ENCODE measurements around the gene PDSS1. TPM values are rescaled to one million over a fixed set of nuclear protein-coding genes. Genes with fewer than 3 reads are reported as not detected.

PDSS1 gene
- total RNA-seq, 2 experiments from 2014 or later, result 3.8 to 4.5 TPM

DNA sequence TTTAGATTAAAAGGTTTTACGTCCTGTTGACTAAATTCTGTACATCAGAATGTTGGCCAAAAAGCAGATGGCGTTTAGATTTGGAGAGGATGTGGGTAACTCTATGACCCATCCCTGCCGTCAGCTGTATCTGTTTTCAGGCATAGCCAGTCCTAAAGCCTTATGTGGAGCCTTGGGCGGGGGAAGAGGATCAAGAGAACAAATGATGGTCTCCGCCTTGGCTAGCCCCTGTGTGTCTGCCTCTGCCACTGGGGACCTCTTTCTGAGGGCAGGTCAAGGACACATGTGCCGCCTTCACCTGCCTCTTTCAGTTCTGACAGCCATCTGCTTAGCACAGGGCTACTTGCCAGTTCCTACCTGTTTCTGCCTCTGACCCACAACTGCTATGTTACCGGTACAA is 24.1 kb downstream of the PDSS1 start:
- H3K9me3 ChIP-seq (ENCODE audit: control insufficient read depth in 1 of 2, insufficient read depth in 1 of 2, low read length in 2 of 2), result no peaks in the 10 kb centered on the region
- ATAC-seq (ENCODE audit: poor library complexity), result peak; percentile 84
- no peak overlapping the region for H3K4me3 ChIP-seq (ENCODE audit: low read length)
- H3K4me1 ChIP-seq (ENCODE audit: insufficient read depth, low read length), result peaks cover 11% of the 10 kb centered on the region
- Mint-ChIP-seq H3K27me3 (no peaks in the 10 kb centered on the region), H3K9me3 (no peaks in the 10 kb centered on the region), H3K4me1 (ENCODE audit: low read depth) (peaks cover 9% of the 10 kb centered on the region), H3K4me3 (no peak overlapping the region), H3K36me3 (ENCODE audit: low read depth) (peaks cover 55% of the 10 kb centered on the region), H3K27ac (peak overlapping the region; percentile 87)
- CTCF ChIA-PET, result no interaction called here
- peak in 10 of 14 experiments; percentile 9 to 87 (median 24) for DNase-seq
- POLR2A ChIA-PET, result no interaction called here
- intact Hi-C loops (cut with DNase I, micrococcal nuclease), result loop anchor here (10.0 kb wide), 2 partner anchors 117 to 643 kb away; no protein-coding TSS in a partner anchor
- H3K36me3 ChIP-seq (ENCODE audit: insufficient read depth, low read length), result peaks cover 13% of the 10 kb centered on the region
- H3K27ac ChIP-seq (ENCODE audit: low read depth in 1 of 2, low read length in 2 of 2), result peak overlapping the region in 1 of 2 donors; percentile 42
- H3K27me3 ChIP-seq (ENCODE audit: control insufficient read depth in 1 of 2, insufficient read depth in 2 of 2, low read length in 2 of 2), result no peaks in the 10 kb centered on the region
- TF ChIP-seq, protein P1, sequence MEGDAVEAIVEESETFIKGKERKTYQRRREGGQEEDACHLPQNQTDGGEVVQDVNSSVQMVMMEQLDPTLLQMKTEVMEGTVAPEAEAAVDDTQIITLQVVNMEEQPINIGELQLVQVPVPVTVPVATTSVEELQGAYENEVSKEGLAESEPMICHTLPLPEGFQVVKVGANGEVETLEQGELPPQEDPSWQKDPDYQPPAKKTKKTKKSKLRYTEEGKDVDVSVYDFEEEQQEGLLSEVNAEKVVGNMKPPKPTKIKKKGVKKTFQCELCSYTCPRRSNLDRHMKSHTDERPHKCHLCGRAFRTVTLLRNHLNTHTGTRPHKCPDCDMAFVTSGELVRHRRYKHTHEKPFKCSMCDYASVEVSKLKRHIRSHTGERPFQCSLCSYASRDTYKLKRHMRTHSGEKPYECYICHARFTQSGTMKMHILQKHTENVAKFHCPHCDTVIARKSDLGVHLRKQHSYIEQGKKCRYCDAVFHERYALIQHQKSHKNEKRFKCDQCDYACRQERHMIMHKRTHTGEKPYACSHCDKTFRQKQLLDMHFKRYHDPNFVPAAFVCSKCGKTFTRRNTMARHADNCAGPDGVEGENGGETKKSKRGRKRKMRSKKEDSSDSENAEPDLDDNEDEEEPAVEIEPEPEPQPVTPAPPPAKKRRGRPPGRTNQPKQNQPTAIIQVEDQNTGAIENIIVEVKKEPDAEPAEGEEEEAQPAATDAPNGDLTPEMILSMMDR (IDR thresholded peaks at IDR 0.05), result no peak

GRCh38 chr10:26723016-26723415 is 25.5 kb downstream of the PDSS1 start:
- intact Hi-C loops (cut with DNase I, micrococcal nuclease), result loop anchor here (10.0 kb wide), 2 partner anchors 118 to 642 kb away; no protein-coding TSS in a partner anchor
- peaks cover 64% of the 10 kb centered on the region for H3K36me3 Mint-ChIP-seq (ENCODE audit: low read depth)
- H3K4me3 Mint-ChIP-seq, result no peak overlapping the region
- no peaks in the 10 kb centered on the region for H3K9me3 ChIP-seq (ENCODE audit: control insufficient read depth in 1 of 2, insufficient read depth in 1 of 2, low read length in 2 of 2)
- TF ChIP-seq, protein P1 (IDR thresholded peaks at IDR 0.05), result no peak
- no peaks in the 10 kb centered on the region for H3K27me3 Mint-ChIP-seq
- no peaks in the 10 kb centered on the region for H3K27me3 ChIP-seq (ENCODE audit: control insufficient read depth in 1 of 2, insufficient read depth in 2 of 2, low read length in 2 of 2)
- no peaks in the 10 kb centered on the region for H3K9me3 Mint-ChIP-seq
- no peak overlapping the region for H3K27ac ChIP-seq (ENCODE audit: low read depth in 1 of 2, low read length in 2 of 2)
- no peak overlapping the region for H3K4me3 ChIP-seq (ENCODE audit: low read length)
- peaks cover 11% of the 10 kb centered on the region for H3K4me1 ChIP-seq (ENCODE audit: insufficient read depth, low read length)
- ATAC-seq (ENCODE audit: poor library complexity) (no peak), DNase-seq (no peak)
- no peak overlapping the region for H3K27ac Mint-ChIP-seq
- peaks cover 9% of the 10 kb centered on the region for H3K4me1 Mint-ChIP-seq (ENCODE audit: low read depth)
- ChIA-PET POLR2A (no interaction called here), CTCF (interaction anchor here (0.5 kb wide), 1 partner anchor 650 kb away, joined by 3 read pairs; no protein-coding TSS in a partner anchor)
- H3K36me3 ChIP-seq (ENCODE audit: insufficient read depth, low read length), result peaks cover 13% of the 10 kb centered on the region

DNA sequence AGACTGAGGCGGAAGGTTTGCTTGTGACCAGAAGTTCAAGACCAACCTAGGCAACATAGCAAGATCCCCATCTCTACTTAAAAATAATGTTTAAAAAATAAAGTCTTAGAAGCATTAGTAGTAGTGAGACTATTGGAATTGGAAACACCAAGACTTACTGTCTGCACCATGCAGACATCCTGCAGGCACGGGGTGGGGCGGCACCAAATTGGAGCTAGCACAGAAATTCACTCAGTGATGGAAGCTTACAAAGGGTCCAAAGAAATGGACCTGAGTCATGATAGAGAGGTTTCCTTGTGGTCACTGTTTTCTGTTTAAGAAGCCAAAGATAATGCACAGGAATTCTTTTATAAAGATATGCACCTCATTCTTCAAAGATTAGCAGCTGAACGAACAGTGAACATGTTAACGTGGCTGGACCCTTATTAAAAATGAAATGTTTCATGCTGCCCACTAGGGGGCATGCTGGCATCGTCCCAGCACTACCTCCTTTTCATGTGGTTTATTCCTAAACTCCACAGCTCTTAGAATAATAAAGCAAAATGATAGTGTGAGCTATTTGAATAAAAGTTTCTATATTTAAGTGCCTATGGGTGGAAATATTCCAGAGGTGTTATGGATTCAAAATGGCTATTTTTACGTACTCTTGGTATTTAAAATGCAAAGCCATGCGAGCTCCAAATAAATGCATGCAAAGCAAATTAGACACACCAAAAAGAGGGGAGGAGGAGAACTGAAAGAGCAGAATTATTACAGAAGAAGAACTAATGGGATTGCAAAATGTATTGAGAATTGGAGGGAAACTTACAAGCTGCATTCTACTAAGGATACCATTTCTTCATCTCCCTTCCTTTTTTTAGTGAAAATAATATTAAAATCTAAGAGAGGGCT is 28.6 kb downstream of the PDSS1 start:
- DNase-seq (peak; percentile 16 to 79 (median 38)), ATAC-seq (ENCODE audit: poor library complexity) (peak; percentile 59)
- Mint-ChIP-seq H3K4me3 (no peak overlapping the region), H3K4me1 (ENCODE audit: low read depth) (peaks cover 9% of the 10 kb centered on the region), H3K27ac (no peak overlapping the region), H3K27me3 (no peaks in the 10 kb centered on the region), H3K9me3 (no peaks in the 10 kb centered on the region), H3K36me3 (ENCODE audit: low read depth) (peaks cover 55% of the 10 kb centered on the region)
- Histone ChIP-seq H3K9me3 (ENCODE audit: control insufficient read depth in 1 of 2, insufficient read depth in 1 of 2, low read length in 2 of 2) (no peaks in the 10 kb centered on the region), H3K4me3 (ENCODE audit: low read length) (no peak overlapping the region), H3K27me3 (ENCODE audit: control insufficient read depth in 1 of 2, insufficient read depth in 2 of 2, low read length in 2 of 2) (no peaks in the 10 kb centered on the region), H3K4me1 (ENCODE audit: insufficient read depth, low read length) (peaks cover 7% of the 10 kb centered on the region), H3K36me3 (ENCODE audit: insufficient read depth, low read length) (peaks cover 18% of the 10 kb centered on the region), H3K27ac (ENCODE audit: low read depth in 1 of 2, low read length in 2 of 2) (no peak overlapping the region)
- TF ChIP-seq, protein P1 (IDR thresholded peaks at IDR 0.05), result peak; percentile 93
- POLR2A ChIA-PET, result interaction anchor here (1.0 to 1.8 kb wide), 4 partner anchors 118 to 428 kb away, joined by 3 to 11 read pairs (median 6); partner anchors contain the start of genes ABI1 and YME1L1
- CTCF ChIA-PET, result interaction anchor here (0.6 to 1.9 kb wide), 18 partner anchors 9 to 317 kb away, joined by 3 to 31 read pairs (median 5); partner anchors contain the start of gene ABI1
- intact Hi-C loops (cut with DNase I, micrococcal nuclease), result loop anchor here (1.0 to 10.0 kb wide), 7 partner anchors 121 to 639 kb away; partner anchors contain the start of gene ABI1 (in 2 of the 2)
